Breast epithelium (tissue), 3 donors: ENCODE results near the gene ATP6V1C2.

ENCODE experiments used
- POLR2A ChIP-seq: fragments of 450-650 bp; IDR thresholded peaks from one replicate; pipeline ENCODE4 v1.6.1; 2016; ENCODE audit warnings: antibody characterized with exemption, mild to moderate bottlenecking, moderate library complexity
- TF ChIP-seq, protein P1 (sequence below), 3 donors: fragments of 450-650 bp; IDR thresholded peaks; one replicate each; pipeline ENCODE4 v1.5.1; 2016 to 2017; ENCODE audit warnings: antibody characterized with exemption in 3 of 3, mild to moderate bottlenecking in 3 of 3, moderate library complexity in 3 of 3

DNA sequence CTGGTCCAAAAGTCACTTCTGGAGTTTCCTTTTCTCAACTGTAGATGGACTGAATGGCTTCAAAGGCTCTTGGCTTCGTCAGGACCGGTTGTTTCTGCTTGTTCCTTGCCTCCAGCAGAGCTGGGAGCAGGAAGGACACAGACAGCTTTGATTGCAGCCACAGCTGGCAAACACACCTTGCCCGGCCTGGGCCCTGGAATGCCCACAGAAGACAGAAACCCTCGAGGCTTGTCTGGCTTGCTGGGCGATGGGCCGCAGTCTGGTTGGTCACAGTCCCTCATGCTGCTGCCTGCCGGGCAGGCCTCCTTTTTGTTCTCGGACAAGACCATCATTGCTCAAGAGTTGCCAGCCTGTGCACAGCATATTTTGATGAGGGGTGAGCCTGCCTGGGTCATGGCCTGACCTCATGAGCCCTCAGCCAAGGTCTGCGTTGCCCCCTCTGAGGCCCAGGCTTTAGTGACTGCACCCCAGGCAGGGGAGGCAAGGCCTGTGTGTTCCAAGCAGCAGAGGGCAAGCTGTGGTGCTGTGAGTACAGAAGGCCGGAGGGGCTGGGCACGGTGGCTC, 37.8 kb downstream of the ATP6V1C2 start:
- TF ChIP-seq, protein P1, sequence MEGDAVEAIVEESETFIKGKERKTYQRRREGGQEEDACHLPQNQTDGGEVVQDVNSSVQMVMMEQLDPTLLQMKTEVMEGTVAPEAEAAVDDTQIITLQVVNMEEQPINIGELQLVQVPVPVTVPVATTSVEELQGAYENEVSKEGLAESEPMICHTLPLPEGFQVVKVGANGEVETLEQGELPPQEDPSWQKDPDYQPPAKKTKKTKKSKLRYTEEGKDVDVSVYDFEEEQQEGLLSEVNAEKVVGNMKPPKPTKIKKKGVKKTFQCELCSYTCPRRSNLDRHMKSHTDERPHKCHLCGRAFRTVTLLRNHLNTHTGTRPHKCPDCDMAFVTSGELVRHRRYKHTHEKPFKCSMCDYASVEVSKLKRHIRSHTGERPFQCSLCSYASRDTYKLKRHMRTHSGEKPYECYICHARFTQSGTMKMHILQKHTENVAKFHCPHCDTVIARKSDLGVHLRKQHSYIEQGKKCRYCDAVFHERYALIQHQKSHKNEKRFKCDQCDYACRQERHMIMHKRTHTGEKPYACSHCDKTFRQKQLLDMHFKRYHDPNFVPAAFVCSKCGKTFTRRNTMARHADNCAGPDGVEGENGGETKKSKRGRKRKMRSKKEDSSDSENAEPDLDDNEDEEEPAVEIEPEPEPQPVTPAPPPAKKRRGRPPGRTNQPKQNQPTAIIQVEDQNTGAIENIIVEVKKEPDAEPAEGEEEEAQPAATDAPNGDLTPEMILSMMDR (IDR thresholded peaks at IDR 0.05): no peak
- TF ChIP-seq POLR2A: no peak
